Activated T-cell treated with anti-CD3 and anti-CD28 coated beads for 1 hour (primary cell): ENCODE results near the gene MYBPH.

Experiments
- DNase-seq: peaks from one replicate; pipeline ENCODE4 v3.0.0-alpha.2; 2020; ENCODE audit warnings: low read depth

The MYBPH gene

DNA sequence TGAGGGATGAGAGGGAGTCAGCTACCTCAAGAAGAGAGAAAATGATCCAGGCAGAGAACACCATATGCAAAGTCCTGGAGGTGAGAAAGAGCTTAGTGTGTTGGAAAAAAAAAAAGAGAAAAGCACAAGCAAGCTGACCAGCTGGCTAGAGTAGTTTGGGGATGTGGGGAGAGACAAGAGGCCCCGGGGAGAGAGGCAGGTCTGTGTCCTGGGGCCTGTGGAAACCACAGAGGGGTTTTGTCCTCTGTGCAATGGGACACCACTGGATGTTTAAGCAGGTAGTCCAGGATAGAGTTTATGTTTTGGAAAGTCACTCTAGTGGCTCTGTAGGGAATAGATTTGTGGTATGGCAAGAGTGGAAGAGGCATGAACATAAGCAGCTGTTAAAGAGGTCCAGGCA, 25.3 kb upstream of the MYBPH start:
- DNase-seq: no peak

DNA sequence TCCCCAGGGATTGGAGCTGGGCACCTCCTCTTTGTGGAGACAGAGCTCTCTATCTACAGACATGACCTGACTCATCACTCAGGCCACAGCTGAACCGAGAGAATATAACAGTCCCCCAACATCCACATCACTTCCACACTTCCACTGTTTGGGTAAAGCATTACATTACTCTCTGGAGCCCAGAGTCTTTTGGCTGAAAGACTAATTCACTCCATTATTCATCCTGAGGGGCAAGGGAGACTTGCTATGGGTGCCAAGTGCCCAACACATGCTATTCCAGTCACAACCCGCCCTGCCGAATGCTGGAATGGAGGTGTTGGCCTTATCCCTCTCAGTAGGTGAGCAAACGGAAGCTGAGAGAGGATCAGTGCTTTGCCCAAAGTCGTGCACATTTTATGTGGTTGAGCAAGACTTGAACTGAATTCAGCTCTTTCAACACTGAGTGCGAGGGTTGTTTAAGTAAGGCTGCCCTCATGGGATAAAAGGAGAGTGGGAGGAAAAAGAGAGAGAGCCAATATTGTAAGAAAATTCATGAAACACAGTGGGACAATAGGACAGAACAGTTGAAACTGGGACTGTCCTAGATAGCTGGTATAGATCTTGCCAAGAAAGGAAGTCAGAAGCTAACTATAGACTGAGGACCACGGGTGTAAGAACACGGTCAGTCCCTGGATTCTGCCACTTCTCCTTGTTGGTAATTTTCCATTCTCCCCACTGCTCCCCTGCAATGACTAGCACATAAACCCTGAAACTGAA, 24.4 kb upstream of the MYBPH start:
- DNase-seq: no peak

DNA sequence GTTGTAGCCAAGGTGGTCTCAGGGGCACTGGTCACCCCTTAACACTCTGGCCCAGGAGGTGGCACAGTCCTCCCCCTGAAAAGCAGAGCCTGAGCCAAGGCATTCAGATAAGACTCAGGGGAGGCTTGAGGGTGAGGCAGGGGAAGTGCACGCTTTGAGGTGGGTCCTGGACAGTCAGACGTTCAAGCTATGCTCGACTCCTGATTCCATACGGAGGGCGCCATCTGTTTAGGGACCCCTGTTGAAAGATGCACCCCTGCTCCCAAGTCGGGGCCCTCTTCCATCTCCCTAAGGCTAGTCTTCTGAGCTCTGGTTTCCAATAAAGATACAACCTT, 23.8 kb upstream of the MYBPH start:
- DNase-seq: no peak

DNA sequence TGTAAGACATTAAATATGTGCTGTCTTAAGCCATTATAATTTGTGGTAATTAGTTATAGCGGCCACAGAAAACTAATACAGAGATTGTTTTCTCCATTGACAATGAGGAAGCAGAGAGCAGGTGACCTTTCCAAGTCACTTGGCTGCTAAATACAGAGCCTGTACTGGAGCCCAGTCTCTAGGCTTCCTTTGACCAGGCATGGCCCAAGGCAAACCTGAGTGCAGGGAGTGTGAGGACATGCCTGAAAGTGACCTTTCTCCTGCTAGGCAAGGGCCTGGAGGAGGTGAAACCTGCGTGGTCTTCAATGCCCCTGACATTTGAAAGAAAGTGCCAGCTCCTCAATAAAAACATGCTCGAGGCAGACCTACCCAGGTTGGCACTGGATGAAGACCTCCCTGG, 23.4 kb upstream of the MYBPH start:
- no peak for DNase-seq

DNA sequence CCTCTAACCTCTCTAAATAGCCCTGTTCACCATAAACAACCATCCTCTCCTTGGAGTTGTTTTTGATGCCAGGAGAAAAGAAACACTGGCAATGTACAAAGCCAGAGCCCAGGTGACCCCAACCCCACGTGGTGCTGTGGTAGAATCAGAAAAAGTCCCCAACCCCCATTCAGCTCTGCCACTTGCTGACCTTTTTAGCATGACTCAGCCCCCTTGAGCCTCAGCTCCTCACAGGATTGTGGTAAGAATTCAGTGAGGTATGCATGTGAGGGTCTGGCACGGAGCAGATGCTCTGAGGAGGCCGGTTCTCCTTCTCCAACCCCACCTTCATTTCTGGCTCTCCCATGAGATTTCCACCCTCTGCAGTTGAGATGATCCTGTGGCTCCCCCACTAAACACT, 22.0 kb upstream of the MYBPH start:
- DNase-seq: no peak

DNA sequence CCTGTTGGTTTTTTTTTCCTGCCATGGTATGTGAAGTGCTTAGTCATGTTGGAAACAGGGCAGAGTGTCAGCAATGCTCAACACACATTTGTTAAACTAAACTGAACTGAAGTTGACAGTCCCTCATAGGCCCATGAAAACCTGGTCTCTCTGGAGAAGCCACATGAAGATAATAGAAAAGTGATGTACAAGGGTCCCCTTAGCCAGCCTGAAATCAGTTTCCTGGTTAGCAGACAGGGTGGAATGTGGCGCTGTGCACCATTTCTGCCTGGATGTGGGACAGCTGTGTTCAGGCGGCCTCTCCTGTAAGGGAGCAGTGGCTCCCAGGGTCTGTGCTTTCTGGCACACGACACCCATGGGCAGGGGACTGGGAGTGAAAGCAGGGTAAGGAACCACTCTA, 20.7 kb upstream of the MYBPH start:
- no peak for DNase-seq

DNA sequence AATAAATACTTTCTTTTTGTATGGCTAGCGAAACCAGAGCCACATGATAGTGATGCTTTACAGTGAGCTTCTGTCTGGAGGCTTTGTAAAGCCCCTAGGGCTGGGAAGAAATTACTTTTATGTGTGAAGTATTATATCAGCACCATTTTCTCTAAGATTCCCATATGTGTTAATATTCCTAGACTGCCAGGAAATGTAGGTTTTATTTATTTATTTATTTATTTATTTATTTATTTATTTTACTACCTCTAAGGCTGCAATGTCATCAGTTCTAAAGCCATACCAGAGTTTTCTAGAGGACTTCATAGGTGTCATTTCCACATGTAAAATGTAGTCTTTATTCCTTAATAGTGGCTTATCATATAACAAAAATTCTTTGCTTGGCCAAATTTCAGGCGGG, 15.3 kb upstream of the MYBPH start:
- no peak for DNase-seq

DNA sequence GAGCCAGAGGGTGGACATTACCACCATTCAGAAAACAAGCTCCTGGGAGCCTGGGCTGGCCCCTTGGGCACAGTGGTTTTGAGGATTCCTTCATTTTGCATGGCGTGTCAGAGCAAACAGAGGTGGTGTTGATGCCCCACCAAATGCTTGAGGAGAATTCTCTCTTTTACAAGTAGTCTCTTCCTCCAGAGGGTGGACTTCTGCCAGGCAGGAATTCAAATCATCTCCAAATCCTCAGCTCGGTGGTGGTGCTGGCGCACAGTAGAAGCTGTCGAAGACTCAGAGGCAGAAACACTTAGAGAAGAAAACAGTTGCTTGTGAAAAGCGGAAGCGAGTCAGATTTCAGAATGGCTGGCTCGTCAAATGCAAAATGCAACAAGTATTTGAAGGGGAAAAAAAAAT, 14.3 kb upstream of the MYBPH start:
- no peak for DNase-seq

DNA sequence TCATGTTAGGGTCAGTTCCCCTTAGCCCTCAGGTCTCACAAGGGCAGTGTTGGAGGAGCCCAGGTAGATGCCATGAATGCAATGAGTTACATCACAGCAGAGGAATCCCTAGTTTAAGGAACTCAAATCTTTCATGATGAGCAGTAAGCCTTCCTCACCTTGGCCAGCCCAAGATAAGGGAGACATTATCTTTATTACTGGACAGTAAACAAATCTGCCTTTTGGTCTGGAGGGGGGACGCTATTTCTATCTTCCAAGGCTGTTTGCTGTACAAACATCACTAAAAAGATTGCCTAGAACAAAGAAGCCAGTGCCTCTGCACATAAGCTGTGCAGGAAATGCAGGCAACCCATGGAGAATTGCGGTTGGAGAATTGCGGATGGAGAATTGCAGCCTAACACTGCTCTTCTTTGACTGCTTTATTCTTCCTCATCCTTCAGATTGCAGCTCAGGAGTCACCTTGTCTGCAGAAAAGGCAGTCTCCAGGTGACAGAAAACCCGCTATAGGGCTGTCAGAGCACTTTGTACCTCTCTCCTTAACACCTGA, 13.1 kb upstream of the MYBPH start:
- DNase-seq: no peak

DNA sequence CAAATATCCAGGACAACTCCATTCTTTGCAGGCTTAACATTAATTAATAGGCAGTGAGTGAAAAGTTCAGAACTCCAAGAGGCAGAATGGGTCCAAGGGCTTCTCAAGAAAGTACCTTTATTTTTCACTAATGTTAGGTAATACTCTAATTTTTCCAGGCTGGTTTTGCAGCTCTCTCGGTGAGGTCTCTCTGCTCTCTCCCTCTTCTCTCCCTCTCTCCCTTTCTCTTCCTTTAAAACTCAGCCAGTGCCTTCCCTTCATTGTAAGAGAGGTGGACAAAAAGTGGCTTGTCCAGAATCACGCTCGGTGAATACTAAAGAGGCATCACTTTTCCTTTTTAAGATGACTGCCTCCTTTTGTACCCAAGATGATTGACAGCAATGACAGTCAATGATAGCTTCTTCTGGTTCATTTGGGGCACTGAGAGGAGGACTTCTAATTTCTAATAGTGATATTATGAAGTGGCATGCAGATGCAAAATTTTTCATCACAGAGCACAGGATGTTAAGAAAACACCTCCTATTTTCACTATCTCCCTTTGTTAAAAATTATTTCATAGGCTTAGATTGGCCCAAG, 12.2 kb upstream of the MYBPH start:
- no peak for DNase-seq

DNA sequence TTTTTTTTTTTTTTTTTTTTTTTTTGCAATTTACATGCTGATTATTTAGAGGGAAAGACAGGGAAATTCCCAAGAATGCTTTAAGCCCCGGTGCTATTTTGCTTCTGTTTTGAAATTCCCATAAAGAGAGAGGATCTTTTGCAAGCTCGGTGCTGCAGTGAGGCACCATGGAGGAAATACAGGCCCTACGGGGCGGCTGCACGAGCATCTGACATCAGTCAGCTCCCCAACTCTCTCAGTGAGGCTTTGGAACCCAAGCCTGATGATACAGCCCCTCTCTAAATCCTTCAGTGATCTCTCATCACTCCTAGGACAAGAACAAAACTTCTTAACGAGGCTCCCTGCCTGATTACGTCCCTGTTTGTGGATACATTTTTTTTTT, 11.7 kb upstream of the MYBPH start:
- no peak for DNase-seq

DNA sequence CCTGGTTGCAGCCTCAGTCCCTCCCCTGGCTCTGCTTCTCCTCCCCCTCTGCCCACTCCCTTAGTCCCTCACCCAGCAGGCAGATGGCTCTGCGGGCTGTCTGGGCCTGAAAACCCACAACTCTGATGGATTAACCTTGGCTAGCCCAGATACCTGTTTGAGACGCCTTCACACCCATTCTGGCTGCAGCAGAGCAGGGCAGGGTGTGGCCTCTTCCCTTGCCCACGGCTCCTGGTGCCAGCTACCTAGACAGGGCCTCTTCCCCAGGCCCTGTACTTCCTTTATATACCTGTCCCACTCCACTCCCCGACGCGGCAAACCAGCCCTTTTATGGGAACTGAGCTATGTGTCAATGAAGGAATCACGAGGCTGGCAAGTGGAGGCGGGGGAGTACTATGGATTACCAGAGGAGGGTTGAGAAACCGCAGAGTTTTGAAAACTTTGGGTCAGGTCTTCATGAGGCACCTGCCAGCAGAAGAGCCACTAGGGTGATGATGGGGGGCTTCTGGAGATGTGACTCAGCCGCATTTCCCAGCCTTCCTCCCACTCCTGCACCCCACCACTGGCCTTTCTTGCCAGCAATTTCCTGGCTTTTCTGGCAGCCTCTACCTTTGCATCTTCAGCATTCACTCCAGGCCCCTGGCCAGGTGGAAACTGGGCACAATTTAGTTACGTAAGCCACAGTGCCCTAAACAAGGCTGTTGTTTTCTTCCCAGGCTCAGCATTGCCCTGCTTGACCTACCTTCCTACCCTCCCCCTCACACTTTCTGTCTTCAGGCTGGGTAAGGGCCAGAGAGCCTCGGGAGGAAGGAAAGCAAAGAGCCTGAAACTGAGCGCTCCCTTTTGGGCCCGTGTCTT, 11.0 kb upstream of the MYBPH start, which contains the start of gene CHI3L1:
CHI3L1 (minus strand) TSS at position 259 of the 858 bp plus-strand sequence; CDS start at position 178, 81 bp downstream.
- no peak for DNase-seq

DNA sequence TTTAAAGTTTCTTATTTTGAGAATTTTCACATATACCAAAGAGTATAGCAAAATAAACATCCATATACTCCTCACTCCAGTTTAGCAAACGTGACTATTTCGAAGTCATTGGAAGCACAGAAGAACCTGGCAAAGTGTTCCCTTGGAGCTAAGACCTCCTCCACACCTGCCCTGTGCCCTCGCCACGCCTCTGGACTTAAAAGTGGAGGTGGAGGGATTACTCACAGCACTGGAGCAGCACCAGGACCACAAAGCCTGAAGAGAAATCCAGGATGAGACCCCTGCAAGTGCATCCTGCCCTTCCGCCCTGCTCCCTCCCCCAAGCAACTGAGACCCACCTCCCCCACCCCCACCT, 10.4 kb upstream of the MYBPH start:
- no peak for DNase-seq

DNA sequence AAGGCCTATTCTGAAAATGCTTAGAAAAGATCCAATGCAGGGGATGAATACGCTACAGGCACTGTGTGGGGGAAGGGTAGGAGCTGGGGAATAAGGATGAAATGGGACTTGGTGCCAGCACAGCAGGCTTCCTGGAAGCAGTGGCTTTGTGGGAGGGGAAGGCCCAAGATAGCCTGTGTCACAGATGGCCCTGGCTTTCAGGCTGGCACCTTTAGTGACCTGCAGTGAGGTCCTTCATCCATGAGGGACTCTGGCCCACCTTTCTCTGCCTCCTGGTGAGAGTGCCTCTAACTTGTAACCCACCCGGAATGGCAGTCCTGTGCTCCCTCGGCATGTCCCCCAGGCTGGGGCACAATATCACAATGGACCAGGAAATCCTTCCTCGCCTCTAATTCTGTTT, 10.0 kb upstream of the MYBPH start:
- DNase-seq: no peak

DNA sequence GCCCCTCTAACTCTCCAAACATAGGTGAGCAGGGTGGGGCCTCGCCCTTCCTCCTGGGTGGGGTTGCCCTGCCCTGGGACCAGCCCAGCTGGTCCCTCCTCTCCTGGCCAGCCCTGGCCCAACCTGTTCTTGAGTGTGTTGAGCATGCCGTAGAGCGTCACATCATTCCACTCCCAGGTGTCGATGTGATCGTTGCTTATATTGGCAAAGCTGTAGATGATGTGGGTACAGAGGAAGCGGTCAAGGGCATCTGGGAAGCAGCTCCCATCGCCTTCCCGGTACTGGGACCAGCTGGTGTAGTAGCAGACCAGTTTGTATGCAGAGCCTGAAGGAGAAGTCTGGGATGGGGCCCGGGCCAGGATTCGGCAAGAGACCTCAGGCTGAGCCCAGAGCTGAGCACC, 9.4 kb upstream of the MYBPH start:
- no peak for DNase-seq

DNA sequence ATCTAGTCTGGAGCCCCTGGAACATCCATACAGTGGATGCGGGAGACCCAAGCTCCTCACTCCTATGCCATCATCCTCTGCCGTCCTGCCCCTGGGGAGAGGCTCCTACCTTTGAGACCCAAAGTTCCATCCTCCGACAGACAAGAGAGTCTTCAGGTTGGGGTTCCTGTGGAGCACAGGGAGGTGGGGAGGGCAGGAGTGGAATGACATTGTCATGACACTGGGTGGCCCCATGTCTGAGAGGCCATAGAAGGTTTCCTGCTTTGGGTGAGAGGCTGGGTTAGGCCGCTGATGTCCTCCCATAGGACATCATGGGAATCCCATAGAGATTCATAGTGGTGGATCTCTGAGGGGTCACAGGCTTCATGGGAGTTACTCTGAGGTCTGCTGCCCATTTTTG, 8.8 kb upstream of the MYBPH start:
- DNase-seq: no peak

DNA sequence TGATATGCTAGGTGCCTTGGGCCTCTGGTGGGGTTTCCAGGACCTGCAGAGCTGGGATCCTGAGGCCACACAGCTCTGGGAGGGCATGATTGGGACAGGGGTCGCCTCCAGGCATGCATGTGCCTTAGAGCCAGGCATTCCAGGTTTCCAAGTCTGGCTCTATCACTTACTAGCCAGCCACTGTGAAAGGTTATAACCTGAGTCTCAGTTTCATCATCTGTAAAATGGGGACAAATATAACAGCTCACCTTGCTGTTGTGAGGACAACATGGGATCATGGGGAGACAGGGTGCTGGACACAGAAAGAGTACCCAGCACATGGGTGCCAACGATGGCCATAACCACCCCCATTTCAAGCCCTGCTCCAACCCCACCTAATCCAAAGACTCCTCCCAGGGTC, 8.2 kb upstream of the MYBPH start:
- no peak for DNase-seq

DNA sequence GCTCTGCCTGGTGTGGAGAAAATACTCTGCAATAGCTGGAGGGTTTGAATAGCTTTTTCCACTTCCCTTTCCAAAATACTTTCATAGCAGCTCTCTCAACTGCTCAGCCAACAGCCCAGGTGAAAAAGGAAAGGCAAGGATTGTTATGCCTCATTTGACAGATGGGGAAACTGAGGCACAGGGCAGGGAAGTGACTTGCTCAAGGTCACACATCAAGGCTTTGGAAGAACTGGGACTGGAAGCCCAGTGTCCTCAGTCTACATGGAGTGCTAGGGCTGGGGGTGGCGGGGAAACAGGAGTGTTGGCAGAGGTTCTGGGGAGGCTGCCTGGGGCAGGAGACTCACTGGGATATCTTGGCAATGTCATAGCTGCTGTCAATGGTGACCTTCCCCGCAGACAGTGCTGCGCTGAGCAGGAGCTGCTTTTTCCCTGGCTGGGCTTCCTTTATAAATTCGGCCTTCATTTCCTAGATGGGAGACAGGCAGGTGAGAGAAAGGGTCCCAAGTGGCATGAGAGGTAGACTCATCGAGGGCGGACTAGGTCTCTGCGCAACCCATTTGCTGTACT, 6.8 kb upstream of the MYBPH start:
- no peak for DNase-seq

DNA sequence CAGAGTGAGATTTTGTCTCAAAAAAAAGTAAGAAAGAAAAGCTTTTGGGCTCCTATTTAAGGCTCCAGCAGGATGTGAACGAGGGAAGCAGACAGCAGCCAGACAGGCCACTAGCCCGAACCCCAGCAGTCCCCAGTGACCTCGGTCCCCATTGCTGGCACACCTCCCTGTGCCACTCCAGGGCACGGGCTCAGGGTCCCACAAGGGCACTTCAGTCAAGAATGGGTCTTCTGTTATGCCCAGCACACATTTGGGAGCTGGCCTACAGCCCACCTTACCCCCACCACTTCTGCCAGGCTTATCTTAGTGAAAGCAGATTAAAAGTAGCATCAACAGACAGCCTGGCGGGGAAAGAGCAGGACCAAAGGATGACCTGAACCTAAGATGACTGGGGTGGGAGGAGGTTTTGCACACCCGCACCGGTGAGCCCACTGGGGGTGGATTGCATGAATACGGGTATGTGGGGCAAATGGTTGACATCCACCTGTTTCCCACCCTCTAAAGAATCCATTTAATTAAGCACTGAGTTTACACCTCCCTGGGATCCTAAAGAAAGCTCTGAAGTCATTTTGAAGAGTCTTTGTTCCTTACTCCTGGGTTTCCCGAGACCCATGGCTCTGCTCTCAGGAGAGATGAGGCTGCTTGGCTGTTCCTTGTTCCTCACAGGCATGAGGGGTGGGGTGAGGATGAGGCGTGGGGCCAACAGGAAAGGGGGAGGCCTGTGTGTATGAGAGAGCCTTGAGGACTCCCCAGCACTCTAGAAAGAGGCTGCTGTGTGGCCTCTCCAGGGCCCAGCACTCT, 6.2 kb upstream of the MYBPH start:
- DNase-seq: no peak

DNA sequence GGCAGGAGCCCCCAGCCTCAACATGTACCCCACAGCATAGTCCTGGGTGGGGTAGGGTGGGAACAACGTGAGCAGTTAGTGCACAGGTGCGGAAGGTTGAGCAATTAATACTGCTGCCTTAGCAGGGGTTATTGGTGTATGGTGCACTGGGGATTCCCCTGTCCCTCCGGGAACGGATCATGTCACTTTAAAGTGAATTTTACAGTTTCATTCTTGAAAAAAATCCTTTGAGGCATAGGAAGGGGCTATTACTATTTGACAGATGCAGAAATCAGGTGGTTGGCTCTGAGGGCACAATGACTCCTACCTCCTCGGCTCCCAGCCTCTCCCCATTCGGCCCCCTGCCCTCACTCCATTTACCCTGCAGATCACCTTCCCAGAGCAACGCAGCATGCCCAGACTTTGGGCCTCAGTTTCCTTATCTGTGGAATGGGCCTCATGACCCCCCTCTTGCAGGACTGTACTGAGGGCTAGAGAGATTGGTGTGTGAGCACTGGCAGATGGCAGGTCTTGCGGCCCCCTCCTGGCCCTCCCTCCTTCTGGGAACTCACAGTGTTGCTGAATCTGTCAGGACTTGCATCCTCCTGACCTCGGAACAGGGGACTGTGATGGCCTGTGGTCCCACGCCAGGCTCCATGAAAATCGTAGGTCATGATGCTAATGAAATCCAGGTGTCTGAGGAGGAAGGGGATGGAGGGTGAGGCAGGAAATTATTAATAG, 5.1 kb upstream of the MYBPH start:
- DNase-seq: no peak

DNA sequence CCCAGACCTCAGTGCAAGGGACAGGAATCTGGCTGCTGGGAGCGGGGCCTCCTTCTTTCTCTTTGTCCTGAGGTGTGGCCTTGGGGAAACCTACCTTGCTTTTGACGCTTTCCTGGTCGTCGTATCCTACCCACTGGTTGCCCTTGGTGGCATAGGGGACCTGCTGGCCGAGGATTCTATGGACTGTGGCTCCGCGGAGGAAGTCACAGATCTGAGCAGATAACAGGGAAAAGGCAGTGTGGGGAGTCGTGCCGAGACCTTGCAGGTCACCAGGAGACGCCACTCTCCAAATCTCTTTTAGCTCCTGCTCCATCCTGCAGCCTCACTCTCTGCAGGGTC, 4.0 kb upstream of the MYBPH start:
- DNase-seq: no peak
